Stomach (tissue), 9 donors: Measurements from ENCODE around the gene PFKL. TPM values are rescaled to one million over a fixed set of nuclear protein-coding genes. Genes with fewer than 3 reads are reported as not detected.

ENCODE experiments used
- DNase-seq, 2 donors: peaks; one replicate each; pipeline versions ENCODE4 v3.0.0 to v3.0.0-alpha.2; 2013 to 2019
- H3K27ac ChIP-seq, 5 donors: fragments of 200-600 bp in 4 of 5; sonication (generic) in 4 of 5; one replicate each; pipeline ENCODE4 v1.5.1; 2013 to 2019; ENCODE audit warnings: mild to moderate bottlenecking in 1 of 5, moderate library complexity in 1 of 5
- H3K27me3 ChIP-seq, 3 donors: fragments of 200-600 bp; sonication (generic); one replicate each; pipeline ENCODE4 v1.5.1; 2017 to 2019; ENCODE audit warnings: mixed run types in 1 of 3
- H3K36me3 ChIP-seq, 4 donors: fragments of 200-600 bp; sonication (generic); 1 replicate in 3 of 4; 2 replicates in 1 of 4; pipeline ENCODE4 v1.5.1; 2016 to 2019
- H3K4me1 ChIP-seq, 4 donors: fragments of 200-600 bp; sonication (generic); one replicate each; pipeline ENCODE4 v1.5.1; 2016 to 2019
- H3K4me3 ChIP-seq, 4 donors: fragments of 200-600 bp; sonication (generic) in 3 of 4; one replicate each; pipeline ENCODE4 v1.5.1; 2016 to 2019; ENCODE audit warnings: mild to moderate bottlenecking in 1 of 4
- H3K9me3 ChIP-seq, 4 donors: fragments of 200-600 bp; sonication (generic); one replicate each; pipeline ENCODE4 v1.5.1; 2016 to 2019
- CTCF ChIP-seq, 7 experiments: fragments of 450-650 bp in 4 of 7; fragments of 200-600 bp in 3 of 7; sonication (generic) in 3 of 7; IDR thresholded peaks; one replicate each; pipeline ENCODE4 v1.5.1; 2016 to 2019; ENCODE audit warnings: antibody characterized with exemption in 7 of 7, control low read depth in 2 of 7, mild to moderate bottlenecking in 1 of 7
- EP300 ChIP-seq: sonication (generic); formaldehyde crosslinking; IDR thresholded peaks from one replicate; pipeline ENCODE4 v1.6.1; 2017; ENCODE audit warnings: antibody characterized with exemption
- POLR2A ChIP-seq, 4 donors: fragments of 450-650 bp; IDR thresholded peaks; one replicate each; pipeline ENCODE4 v1.6.1; 2016; ENCODE audit warnings: antibody characterized with exemption in 4 of 4, control low read depth in 2 of 4, mild to moderate bottlenecking in 1 of 4, moderate library complexity in 1 of 4
- POLR2AphosphoS5 ChIP-seq, 3 donors: sonication (generic); formaldehyde crosslinking; IDR thresholded peaks; one replicate each; pipeline ENCODE4 v1.6.1; 2016; ENCODE audit warnings: antibody characterized with exemption in 3 of 3
- WGBS, 5 donors: extraction: QIAGEN DNeasy Blood & Tissue Kit in 3 of 5; methylation state at CpG; one replicate each; pipeline versions ENCODE4 v1.1.5 to v1.1.7; 2013 to 2018; 5-methylcytosine and 5-hydroxymethylcytosine counted together
- intact Hi-C: fragments of 100-400 bp; cut with DNase I; formaldehyde crosslinking; loops from one replicate; pipeline ENCODE4 v1.15.1; 2023; ENCODE audit warnings: low total_unique reads
- polyA plus RNA-seq, 3 donors: library from polyadenylated mRNA; stranded (reverse); fragments of 200-250 nt; gene quantifications; one replicate each; pipeline ENCODE4 v1.2.3, GENCODE V29; 2013
- total RNA-seq, 5 donors: library from RNA; depleted of rRNA; stranded (reverse); fragments of >200 nt; gene quantifications; one replicate each; pipeline versions ENCODE4 v1.1.0 to v1.2.3, GENCODE V29; 2014 to 2016
- donor health status: healthy with polysubstance abuse.
- donor health status: Bipolar disorder and iron deficiency.
- donor health status: healthy.

Gene PFKL
- total and polyA plus RNA-seq, 8 donors = 83.0 to 283 (median 130) TPM

GRCh38 chr21:44312716-44313115 lies 12.9 kb downstream of the PFKL start:
- TF ChIP-seq POLR2A (IDR thresholded peaks at IDR 0.05) (no peak), POLR2AphosphoS5 (IDR thresholded peaks at IDR 0.05) (no peak), EP300 (no peak), CTCF (IDR thresholded peaks at IDR 0.05) (no peak)
- Histone ChIP-seq H3K9me3 (no peaks in the 10 kb centered on the region), H3K4me3 (no peak overlapping the region), H3K4me1 (no peaks in the 10 kb centered on the region), H3K27ac (no peak overlapping the region), H3K36me3 (peaks cover 58 to 100% (median 99%) of the 10 kb centered on the region in 4 donors), H3K27me3 (no peaks in the 10 kb centered on the region)
- intact Hi-C loops = no loop called here
- DNase-seq = no peak
- 95 to 97% (median 96%) methylated on average over 7 to 19 of the region's 19 CpGs for WGBS, 5 donors

GRCh38 chr21:44313451-44313850 lies 13.6 kb downstream of the PFKL start:
- WGBS, 5 donors = 80 to 94% (median 88%) methylated on average over 12 to 13 of the region's 13 CpGs
- no peak for TF ChIP-seq POLR2AphosphoS5 (IDR thresholded peaks at IDR 0.05)
- no peak for TF ChIP-seq POLR2A (IDR thresholded peaks at IDR 0.05)
- TF ChIP-seq EP300 = no peak
- no peak for TF ChIP-seq CTCF (IDR thresholded peaks at IDR 0.05)
- H3K9me3 ChIP-seq = no peaks in the 10 kb centered on the region

GRCh38 chr21:44314128-44314527 lies 14.3 kb downstream of the PFKL start:
- no peaks in the 10 kb centered on the region for H3K9me3 ChIP-seq
- H3K27ac ChIP-seq = no peak overlapping the region
- DNase-seq = no peak
- 85 to 94% (median 91%) methylated on average over 11 to 15 of the region's 15 CpGs for WGBS, 5 donors
- no peaks in the 10 kb centered on the region for H3K27me3 ChIP-seq
- peaks cover 68 to 100% (median 100%) of the 10 kb centered on the region in 4 donors for H3K36me3 ChIP-seq
- no peaks in the 10 kb centered on the region for H3K4me1 ChIP-seq
- no peak overlapping the region for H3K4me3 ChIP-seq
- intact Hi-C loops = no loop called here
- TF ChIP-seq POLR2AphosphoS5 (IDR thresholded peaks at IDR 0.05) = no peak
- no peak for TF ChIP-seq POLR2A (IDR thresholded peaks at IDR 0.05)
- TF ChIP-seq EP300 = no peak
- no peak for TF ChIP-seq CTCF (IDR thresholded peaks at IDR 0.05)

More at GRCh38 chr21:44313451-44313850, 13.6 kb downstream of the PFKL start:
- H3K4me3 ChIP-seq = no peak overlapping the region
- no peak for DNase-seq
- H3K27me3 ChIP-seq = no peaks in the 10 kb centered on the region
- H3K36me3 ChIP-seq = peaks cover 65 to 100% (median 99%) of the 10 kb centered on the region in 4 donors
- intact Hi-C loops = no loop called here
- no peak overlapping the region for H3K27ac ChIP-seq
- H3K4me1 ChIP-seq = no peaks in the 10 kb centered on the region

GRCh38 chr21:44314561-44314960 lies 14.7 kb downstream of the PFKL start:
- Histone ChIP-seq H3K36me3 (peaks cover 72 to 100% (median 100%) of the 10 kb centered on the region in 4 donors), H3K27ac (no peak overlapping the region)
- no peak for DNase-seq

More at GRCh38 chr21:44314561-44314960, 14.7 kb downstream of the PFKL start:
- 85 to 96% (median 94%) methylated on average over 7 to 11 of the region's 11 CpGs for WGBS, 5 donors
- Histone ChIP-seq H3K27me3 (no peaks in the 10 kb centered on the region), H3K4me3 (no peak overlapping the region), H3K4me1 (no peaks in the 10 kb centered on the region), H3K9me3 (no peaks in the 10 kb centered on the region)
- TF ChIP-seq CTCF (IDR thresholded peaks at IDR 0.05) = no peak
- TF ChIP-seq POLR2AphosphoS5 (IDR thresholded peaks at IDR 0.05) = no peak
- TF ChIP-seq POLR2A (IDR thresholded peaks at IDR 0.05) = no peak
- no peak for TF ChIP-seq EP300
- intact Hi-C loops = no loop called here
